ENCODE measurements around the gene PTOV1. TPM values are rescaled to one million over a fixed set of nuclear protein-coding genes. Genes with fewer than 3 reads are reported as not detected.
A peak's percentile ranks its signal among the peaks of the same experiment; 100 is the strongest.

The PTOV1 gene
- total and polyA plus RNA-seq, 2 of the 8 experiments (the other 6 are each of a cell fraction or from before 2014, with no cell fraction given) = 147 to 251 TPM

GRCh38 chr19:49869484-49870308 is 18.7 kb downstream of the PTOV1 start (continued):
- peak; percentile 83 for TF ChIP-seq CREB1 (IDR thresholded peaks at IDR 0.05)
- peak; percentile 98 for TF ChIP-seq RFX5 (IDR thresholded peaks at IDR 0.05; ENCODE audit: borderline replicate concordance, low read depth, low read length)
- peak; percentile 77 for TF ChIP-seq TAF1 (IDR thresholded peaks at IDR 0.05; ENCODE audit: low read depth, low read length)
- no peak for TF ChIP-seq CHD1 (IDR thresholded peaks at IDR 0.05; ENCODE audit: low read depth, low read length)
- TF ChIP-seq TBP (IDR thresholded peaks at IDR 0.05; ENCODE audit: low read depth, low read length) = peak; percentile 68; the same call in 1 of the 2 replicates
- TF ChIP-seq SP1 (IDR thresholded peaks at IDR 0.05; ENCODE audit: low read depth, low read length) = peak; percentile 98
- peak; percentile 63; the same call in 1 of the 2 replicates for TF ChIP-seq E2F6 (IDR thresholded peaks at IDR 0.05)
- peak in 1 of 2 experiments; percentile 87; a peak in 2 of 3 replicates for TF ChIP-seq POLR2A (IDR thresholded peaks at IDR 0.05; ENCODE audit: control extremely low read depth in 1 of 2, low read depth in 2 of 2, low read length in 2 of 2)
- 0 out of 4 replicates have a peak, but pooled peaks have one; percentile 21 to 56 for TF ChIP-seq SIN3A (conservative IDR thresholded peaks at IDR 0.05 in 1 of 2, IDR thresholded peaks at IDR 0.05 in 1 of 2; ENCODE audit: low read depth in 1 of 2, low read length in 2 of 2)
- no peak for TF ChIP-seq CBX8 (IDR thresholded peaks at IDR 0.05; ENCODE audit: borderline replicate concordance, low read depth, low read length)
- TF ChIP-seq POLR2AphosphoS5 (IDR thresholded peaks at IDR 0.05; ENCODE audit: low read depth, low read length) = 0 out of 2 replicates have a peak, but pooled peaks have one; percentile 44
- no peak for TF ChIP-seq JUND (IDR thresholded peaks at IDR 0.05; ENCODE audit: low read length)
- TF ChIP-seq ZNF274 (IDR thresholded peaks at IDR 0.05; ENCODE audit: borderline replicate concordance, extremely low read depth, low read length) = no peak
- peak; percentile 40 for TF ChIP-seq ASH2L (IDR thresholded peaks at IDR 0.05; ENCODE audit: low read length)
- TF ChIP-seq MAX (IDR thresholded peaks at IDR 0.05) = peak; percentile 85
- peak; percentile 63 for TF ChIP-seq KDM4A (IDR thresholded peaks at IDR 0.05; ENCODE audit: low read depth, low read length, severe bottlenecking)
- peak; percentile 87; the same call in 1 of the 2 replicates for TF ChIP-seq EGR1 (IDR thresholded peaks at IDR 0.05; ENCODE audit: borderline replicate concordance, low read depth, low read length)

All from H1 (cell line).